ENCODE measurements around the gene NAT16. TPM values are rescaled to one million over a fixed set of nuclear protein-coding genes. Genes with fewer than 3 reads are reported as not detected.

Gene NAT16
- total RNA-seq, 1 donor from 2014 or later, result not detected

- Histone ChIP-seq H3K27me3 (ENCODE audit: control insufficient read depth in 3 of 3, insufficient read depth in 3 of 3, low read length in 3 of 3) (peaks cover 95 to 97% (median 96%) of the 10 kb centered on the region in 3 donors), H3K36me3 (ENCODE audit: control insufficient read depth in 3 of 3, insufficient read depth in 3 of 3, low read length in 3 of 3) (no peaks in the 10 kb centered on the region), H3K9ac (ENCODE audit: low read depth in 1 of 3, low read length in 3 of 3) (peak overlapping the region in 1 of 3 donors; percentile 23), H3K4me3 (ENCODE audit: low read length in 3 of 3) (peak overlapping the region in 2 of 3 donors; percentile 41 to 60), H3K27ac (ENCODE audit: low read depth, low read length) (no peak overlapping the region), H3K9me3 (ENCODE audit: control insufficient read depth in 3 of 3, low read length in 3 of 3) (no peaks in the 10 kb centered on the region), H3K4me1 (ENCODE audit: control insufficient read depth in 3 of 3, insufficient read depth in 3 of 3, low read length in 3 of 3) (peaks cover 19 to 30% (median 27%) of the 10 kb centered on the region in 3 donors)
These were observed 7.0 kb downstream of the NAT16 start for GRCh38 chr7:101172854-101173751.

DNA sequence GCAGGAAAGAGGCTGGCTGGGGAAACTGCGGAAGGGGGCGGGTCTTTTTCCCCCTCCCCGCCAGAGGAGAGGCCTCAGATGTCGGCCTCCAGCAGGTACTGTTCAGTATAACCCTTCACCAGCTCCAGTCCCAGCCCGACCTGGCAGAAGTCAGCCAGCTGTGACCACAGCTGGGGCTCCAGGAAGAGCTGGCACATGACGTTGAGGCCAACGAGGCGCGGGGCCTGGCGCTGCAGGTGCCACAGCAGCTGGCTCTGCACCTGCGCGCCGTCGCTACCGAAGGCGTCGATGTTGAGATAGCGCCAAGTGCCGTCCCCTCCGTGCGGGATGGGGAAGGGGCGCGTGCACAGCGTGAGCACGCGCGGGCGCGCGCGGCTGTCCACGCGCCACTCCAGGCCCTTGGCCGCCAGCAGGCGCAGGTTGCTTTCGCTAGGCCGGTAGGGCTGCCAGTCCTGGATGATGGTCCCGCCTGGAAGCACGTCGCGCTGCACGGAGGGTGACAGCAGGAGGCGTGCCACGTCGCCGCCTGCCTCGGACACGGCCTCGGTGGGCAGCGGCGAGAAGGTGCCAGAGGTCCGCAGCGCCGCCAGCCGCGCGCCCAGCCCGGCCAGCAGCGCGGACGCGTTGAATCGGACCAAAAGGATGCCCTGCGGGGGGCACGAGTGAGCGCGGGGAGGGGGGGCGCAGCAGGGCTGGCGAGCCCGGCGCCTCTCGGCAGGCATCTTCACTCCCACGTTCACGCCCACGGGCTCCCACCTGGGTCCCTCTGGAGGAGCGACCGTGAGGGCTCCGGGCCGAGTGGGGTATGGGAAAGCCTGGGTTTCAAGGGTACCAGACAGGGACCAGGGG lies 7.9 kb downstream of the NAT16 start:
- Histone ChIP-seq H3K27me3 (ENCODE audit: control insufficient read depth in 3 of 3, insufficient read depth in 3 of 3, low read length in 3 of 3) (peaks cover 93 to 97% (median 94%) of the 10 kb centered on the region in 3 donors), H3K4me1 (ENCODE audit: control insufficient read depth in 3 of 3, insufficient read depth in 3 of 3, low read length in 3 of 3) (peaks cover 19 to 30% (median 27%) of the 10 kb centered on the region in 3 donors), H3K9me3 (ENCODE audit: control insufficient read depth in 3 of 3, low read length in 3 of 3) (no peaks in the 10 kb centered on the region), H3K36me3 (ENCODE audit: control insufficient read depth in 3 of 3, insufficient read depth in 3 of 3, low read length in 3 of 3) (no peaks in the 10 kb centered on the region), H3K9ac (ENCODE audit: low read depth in 1 of 3, low read length in 3 of 3) (no peak overlapping the region), H3K27ac (ENCODE audit: low read depth, low read length) (no peak overlapping the region), H3K4me3 (ENCODE audit: low read length in 3 of 3) (no peak overlapping the region)

GRCh38 chr7:101171442-101171837 lies 8.7 kb downstream of the NAT16 start:
- H3K36me3 ChIP-seq (ENCODE audit: control insufficient read depth in 3 of 3, insufficient read depth in 3 of 3, low read length in 3 of 3), result no peaks in the 10 kb centered on the region
- H3K27ac ChIP-seq (ENCODE audit: low read depth, low read length), result no peak overlapping the region
- peaks cover 19 to 30% (median 27%) of the 10 kb centered on the region in 3 donors for H3K4me1 ChIP-seq (ENCODE audit: control insufficient read depth in 3 of 3, insufficient read depth in 3 of 3, low read length in 3 of 3)
- H3K4me3 ChIP-seq (ENCODE audit: low read length in 3 of 3), result no peak overlapping the region
- H3K9me3 ChIP-seq (ENCODE audit: control insufficient read depth in 3 of 3, low read length in 3 of 3), result no peaks in the 10 kb centered on the region
- no peak overlapping the region for H3K9ac ChIP-seq (ENCODE audit: low read depth in 1 of 3, low read length in 3 of 3)
- H3K27me3 ChIP-seq (ENCODE audit: control insufficient read depth in 3 of 3, insufficient read depth in 3 of 3, low read length in 3 of 3), result peaks cover 91 to 95% (median 92%) of the 10 kb centered on the region in 3 donors

DNA sequence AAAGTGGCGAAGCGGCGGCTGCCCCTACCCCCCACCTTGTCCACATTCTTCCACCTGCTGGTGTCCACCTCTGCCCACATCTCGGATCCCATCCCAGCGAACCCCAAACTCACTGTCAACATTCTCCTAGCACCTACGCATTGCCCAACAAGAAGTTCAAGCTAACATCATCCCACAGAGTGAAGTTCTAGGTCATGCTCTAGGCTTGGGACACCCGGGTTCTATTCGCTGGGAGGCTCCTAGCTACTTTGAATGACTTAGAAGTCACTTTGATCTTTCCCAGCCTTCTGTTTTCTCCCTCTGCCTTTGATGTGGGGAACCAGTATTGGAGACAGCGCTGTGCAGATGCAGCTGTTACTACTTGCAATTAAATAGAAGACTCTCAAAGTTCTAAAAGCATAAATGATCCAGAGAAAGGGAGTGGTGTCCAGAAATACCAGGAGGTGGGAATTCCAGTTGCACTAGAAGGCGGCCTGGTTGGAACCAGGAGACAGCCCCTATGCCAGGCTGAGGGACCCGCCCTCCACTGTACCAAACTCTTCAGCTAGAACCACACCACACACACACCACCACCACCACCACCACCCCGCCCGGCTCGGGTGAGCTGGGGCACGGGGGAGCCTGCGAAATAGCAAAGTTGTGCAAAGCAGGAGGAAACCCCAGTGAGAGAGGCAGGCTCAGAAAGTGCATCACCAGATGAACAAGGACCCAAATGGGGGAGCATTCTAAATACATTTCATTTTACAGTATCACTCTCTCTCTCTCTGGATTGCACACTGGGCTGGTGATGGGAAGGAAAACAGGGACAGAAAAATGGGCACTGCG lies 9.3 kb downstream of the NAT16 start:
- Histone ChIP-seq H3K4me3 (ENCODE audit: low read length in 3 of 3) (no peak overlapping the region), H3K9ac (ENCODE audit: low read depth in 1 of 3, low read length in 3 of 3) (no peak overlapping the region), H3K27ac (ENCODE audit: low read depth, low read length) (no peak overlapping the region), H3K9me3 (ENCODE audit: control insufficient read depth in 3 of 3, low read length in 3 of 3) (no peaks in the 10 kb centered on the region), H3K4me1 (ENCODE audit: control insufficient read depth in 3 of 3, insufficient read depth in 3 of 3, low read length in 3 of 3) (peaks cover 19 to 33% (median 30%) of the 10 kb centered on the region in 3 donors), H3K36me3 (ENCODE audit: control insufficient read depth in 3 of 3, insufficient read depth in 3 of 3, low read length in 3 of 3) (no peaks in the 10 kb centered on the region), H3K27me3 (ENCODE audit: control insufficient read depth in 3 of 3, insufficient read depth in 3 of 3, low read length in 3 of 3) (peaks cover 90 to 97% (median 91%) of the 10 kb centered on the region in 3 donors)

DNA sequence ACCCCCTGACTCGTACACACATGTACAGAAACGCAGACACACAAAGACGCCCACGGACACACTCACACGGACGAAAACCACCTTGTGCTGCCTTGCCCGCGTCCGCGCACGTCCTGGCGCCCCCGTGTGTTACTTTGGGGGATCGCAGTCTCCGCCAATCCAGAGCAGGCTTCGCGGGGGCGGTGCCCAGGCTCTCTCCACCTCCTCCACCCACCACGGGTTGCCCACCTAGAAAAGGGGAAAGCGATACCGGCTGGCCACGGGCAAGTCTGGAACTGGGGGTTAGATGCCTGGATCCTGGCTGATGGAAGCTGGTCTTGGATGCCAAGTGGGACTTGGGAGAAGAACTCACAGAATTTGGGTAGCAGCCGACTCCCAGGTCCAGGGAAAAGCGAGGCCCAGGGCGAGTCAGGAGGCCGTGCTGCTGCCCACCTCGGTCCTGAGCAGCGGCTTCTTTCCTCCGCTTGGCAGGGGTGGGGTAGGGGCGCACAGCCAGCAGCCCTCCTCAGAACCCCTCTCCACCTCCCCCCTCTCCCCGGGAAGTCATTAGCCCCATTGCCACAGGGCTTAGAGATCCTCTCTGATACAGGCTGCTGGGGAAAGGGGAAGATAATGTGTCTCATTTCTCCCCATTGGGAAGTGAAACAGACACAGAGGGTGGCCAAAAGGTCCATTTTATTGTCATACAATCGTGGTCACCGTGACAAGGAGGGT lies 10.1 kb downstream of the NAT16 start:
- no peak overlapping the region for H3K9ac ChIP-seq (ENCODE audit: low read depth in 1 of 3, low read length in 3 of 3)
- H3K27me3 ChIP-seq (ENCODE audit: control insufficient read depth in 3 of 3, insufficient read depth in 3 of 3, low read length in 3 of 3), result peaks cover 90 to 96% (median 90%) of the 10 kb centered on the region in 3 donors
- no peaks in the 10 kb centered on the region for H3K9me3 ChIP-seq (ENCODE audit: control insufficient read depth in 3 of 3, low read length in 3 of 3)
- H3K36me3 ChIP-seq (ENCODE audit: control insufficient read depth in 3 of 3, insufficient read depth in 3 of 3, low read length in 3 of 3), result no peaks in the 10 kb centered on the region
- H3K4me1 ChIP-seq (ENCODE audit: control insufficient read depth in 3 of 3, insufficient read depth in 3 of 3, low read length in 3 of 3), result peaks cover 21 to 40% (median 33%) of the 10 kb centered on the region in 3 donors
- H3K4me3 ChIP-seq (ENCODE audit: low read length in 3 of 3), result no peak overlapping the region
- no peak overlapping the region for H3K27ac ChIP-seq (ENCODE audit: low read depth, low read length)

GRCh38 chr7:101169110-101169837 lies 10.8 kb downstream of the NAT16 start:
- H3K4me3 ChIP-seq (ENCODE audit: low read length in 3 of 3), result no peak overlapping the region
- peaks cover 27 to 45% (median 31%) of the 10 kb centered on the region in 3 donors for H3K4me1 ChIP-seq (ENCODE audit: control insufficient read depth in 3 of 3, insufficient read depth in 3 of 3, low read length in 3 of 3)
- H3K9ac ChIP-seq (ENCODE audit: low read depth in 1 of 3, low read length in 3 of 3), result no peak overlapping the region
- peaks cover 91 to 97% (median 93%) of the 10 kb centered on the region in 3 donors for H3K27me3 ChIP-seq (ENCODE audit: control insufficient read depth in 3 of 3, insufficient read depth in 3 of 3, low read length in 3 of 3)
- no peak overlapping the region for H3K27ac ChIP-seq (ENCODE audit: low read depth, low read length)
- no peaks in the 10 kb centered on the region for H3K9me3 ChIP-seq (ENCODE audit: control insufficient read depth in 3 of 3, low read length in 3 of 3)
- no peaks in the 10 kb centered on the region for H3K36me3 ChIP-seq (ENCODE audit: control insufficient read depth in 3 of 3, insufficient read depth in 3 of 3, low read length in 3 of 3)

DNA sequence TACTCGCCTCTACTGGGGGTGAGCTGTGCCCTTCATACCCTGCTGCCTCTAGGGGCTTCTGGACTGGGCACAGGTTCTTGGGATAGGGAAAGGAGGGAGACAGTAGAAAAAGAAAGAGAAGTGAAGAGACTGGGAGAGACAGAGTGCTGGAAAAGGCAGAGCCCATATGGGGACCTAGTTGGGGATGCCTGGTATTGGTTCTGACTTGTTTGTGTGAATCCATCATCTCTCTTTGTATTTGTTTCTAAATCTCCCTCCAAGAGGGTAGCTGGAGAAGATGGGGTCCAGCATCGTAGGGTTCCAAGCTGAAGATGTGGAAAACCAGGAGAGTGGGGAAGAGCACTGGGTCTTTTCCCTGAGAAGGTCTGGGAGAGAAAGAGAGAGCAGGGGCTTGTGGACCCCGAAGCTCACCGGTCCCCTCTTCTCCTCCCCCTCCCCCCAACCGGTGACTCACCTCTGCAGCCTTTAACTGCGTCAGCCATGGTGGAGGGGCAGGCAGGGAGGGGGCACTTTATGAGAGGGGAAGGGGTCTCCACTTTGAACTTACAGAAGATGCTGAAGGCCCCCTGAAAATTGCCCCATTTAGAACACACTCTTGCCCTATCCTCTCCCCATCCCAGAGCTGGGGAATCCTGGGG lies 11.6 kb downstream of the NAT16 start:
- Histone ChIP-seq H3K36me3 (ENCODE audit: control insufficient read depth in 3 of 3, insufficient read depth in 3 of 3, low read length in 3 of 3) (no peaks in the 10 kb centered on the region), H3K4me1 (ENCODE audit: control insufficient read depth in 3 of 3, insufficient read depth in 3 of 3, low read length in 3 of 3) (peaks cover 25 to 48% (median 32%) of the 10 kb centered on the region in 3 donors), H3K9ac (ENCODE audit: low read depth in 1 of 3, low read length in 3 of 3) (no peak overlapping the region), H3K9me3 (ENCODE audit: control insufficient read depth in 3 of 3, low read length in 3 of 3) (no peaks in the 10 kb centered on the region), H3K4me3 (ENCODE audit: low read length in 3 of 3) (no peak overlapping the region), H3K27me3 (ENCODE audit: control insufficient read depth in 3 of 3, insufficient read depth in 3 of 3, low read length in 3 of 3) (peaks cover 88 to 96% (median 93%) of the 10 kb centered on the region in 3 donors), H3K27ac (ENCODE audit: low read depth, low read length) (no peak overlapping the region)

GRCh38 chr7:101167645-101168411 lies 12.3 kb downstream of the NAT16 start:
- H3K27me3 ChIP-seq (ENCODE audit: control insufficient read depth in 3 of 3, insufficient read depth in 3 of 3, low read length in 3 of 3), result peaks cover 84 to 95% (median 89%) of the 10 kb centered on the region in 3 donors
- no peak overlapping the region for H3K4me3 ChIP-seq (ENCODE audit: low read length in 3 of 3)
- H3K9ac ChIP-seq (ENCODE audit: low read depth in 1 of 3, low read length in 3 of 3), result no peak overlapping the region
- H3K4me1 ChIP-seq (ENCODE audit: control insufficient read depth in 3 of 3, insufficient read depth in 3 of 3, low read length in 3 of 3), result peaks cover 19 to 44% (median 31%) of the 10 kb centered on the region in 3 donors
- no peaks in the 10 kb centered on the region for H3K36me3 ChIP-seq (ENCODE audit: control insufficient read depth in 3 of 3, insufficient read depth in 3 of 3, low read length in 3 of 3)
- no peak overlapping the region for H3K27ac ChIP-seq (ENCODE audit: low read depth, low read length)
- H3K9me3 ChIP-seq (ENCODE audit: control insufficient read depth in 3 of 3, low read length in 3 of 3), result no peaks in the 10 kb centered on the region

All from skeletal muscle tissue (tissue), 4 donors.